WTC11 (cell line): ENCODE data around the gene OSGEP.

Experiments
- FOXK1 ChIP-seq: sonication (generic); formaldehyde crosslinking; IDR thresholded peaks from 2 replicates; pipeline ENCODE4 v1.8.0; 2022; ENCODE audit warnings: mild to moderate bottlenecking, moderate library complexity, missing genetic modification reagents
- RELA ChIP-seq: sonication (generic); formaldehyde crosslinking; IDR thresholded peaks from 2 replicates; pipeline ENCODE4 v1.8.1; 2022; ENCODE audit warnings: missing genetic modification reagents, mild to moderate bottlenecking, borderline replicate concordance
- SP1 ChIP-seq: sonication (generic); formaldehyde crosslinking; conservative IDR thresholded peaks from 2 replicates; pipeline ENCODE4 v1.8.1; 2022; ENCODE audit warnings: missing genetic modification reagents
- TF ChIP-seq, protein P1 (sequence below): fragments of 200-600 bp; IDR thresholded peaks from 2 replicates; pipeline ENCODE4 v1.8.0; 2022; ENCODE audit warnings: antibody characterized with exemption

DNA sequence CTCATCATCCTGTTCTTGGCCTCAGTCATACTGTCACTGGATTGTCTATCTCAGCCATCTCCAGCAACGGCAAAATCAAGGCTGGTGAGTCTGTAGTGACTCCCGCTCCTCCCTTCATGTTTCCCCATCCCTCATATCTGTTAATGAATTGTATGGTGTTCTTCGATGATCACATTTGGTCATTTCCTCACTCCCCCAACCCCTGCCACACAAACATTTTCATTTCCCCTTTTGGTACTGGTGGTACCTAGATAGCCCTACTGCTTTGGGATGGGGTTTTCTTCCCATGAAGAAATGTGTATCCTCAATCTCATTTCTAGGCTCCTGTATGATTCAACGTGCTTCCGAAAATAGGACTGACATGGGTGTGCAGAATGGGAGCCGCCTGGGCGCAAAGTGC, 15.9 kb downstream of the OSGEP start:
- no peak for TF ChIP-seq FOXK1 (CRISPR knock-in tag)
- TF ChIP-seq, protein P1, sequence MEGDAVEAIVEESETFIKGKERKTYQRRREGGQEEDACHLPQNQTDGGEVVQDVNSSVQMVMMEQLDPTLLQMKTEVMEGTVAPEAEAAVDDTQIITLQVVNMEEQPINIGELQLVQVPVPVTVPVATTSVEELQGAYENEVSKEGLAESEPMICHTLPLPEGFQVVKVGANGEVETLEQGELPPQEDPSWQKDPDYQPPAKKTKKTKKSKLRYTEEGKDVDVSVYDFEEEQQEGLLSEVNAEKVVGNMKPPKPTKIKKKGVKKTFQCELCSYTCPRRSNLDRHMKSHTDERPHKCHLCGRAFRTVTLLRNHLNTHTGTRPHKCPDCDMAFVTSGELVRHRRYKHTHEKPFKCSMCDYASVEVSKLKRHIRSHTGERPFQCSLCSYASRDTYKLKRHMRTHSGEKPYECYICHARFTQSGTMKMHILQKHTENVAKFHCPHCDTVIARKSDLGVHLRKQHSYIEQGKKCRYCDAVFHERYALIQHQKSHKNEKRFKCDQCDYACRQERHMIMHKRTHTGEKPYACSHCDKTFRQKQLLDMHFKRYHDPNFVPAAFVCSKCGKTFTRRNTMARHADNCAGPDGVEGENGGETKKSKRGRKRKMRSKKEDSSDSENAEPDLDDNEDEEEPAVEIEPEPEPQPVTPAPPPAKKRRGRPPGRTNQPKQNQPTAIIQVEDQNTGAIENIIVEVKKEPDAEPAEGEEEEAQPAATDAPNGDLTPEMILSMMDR: no peak
- no peak for TF ChIP-seq RELA
- no peak for TF ChIP-seq SP1 (CRISPR knock-in tag)
